HG03342 (cell line): ENCODE results near the gene COA3.

Experiments used
- ATAC-seq: cut with Tn5 transposase; IDR thresholded peaks from one replicate; pipeline ENCODE4 v1.9.1; 2021; ENCODE audit warnings: mild to moderate bottlenecking, moderate library complexity; ENCODE audit not compliant: unreplicated experiment

COA3 gene

GRCh38 chr17:42759982-42760651, 38.4 kb downstream of the COA3 start:
- ATAC-seq, result no peak

GRCh38 chr17:42754782-42755181, 43.7 kb downstream of the COA3 start:
- no peak for ATAC-seq

DNA sequence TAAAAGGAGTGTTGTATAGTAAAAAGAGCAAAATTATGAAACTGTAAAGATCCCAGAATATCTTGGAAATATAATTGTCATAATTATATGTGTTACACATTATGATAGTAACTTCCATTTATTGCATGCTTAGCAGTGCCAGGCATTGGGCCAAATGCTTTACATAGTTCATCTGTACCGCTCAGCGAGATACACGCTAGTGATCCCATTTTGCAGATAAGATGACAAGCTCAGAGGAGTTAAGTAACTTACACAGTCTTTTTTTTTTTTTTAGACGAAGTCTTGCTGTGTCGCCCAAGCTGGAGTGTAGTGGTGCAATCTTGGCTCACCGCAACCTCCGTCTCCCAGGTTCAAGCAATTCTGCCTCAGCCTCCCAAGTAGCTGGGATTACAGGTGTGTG, 46.9 kb downstream of the COA3 start:
- no peak for ATAC-seq

- no peak for ATAC-seq
Observed at GRCh38 chr17:42750739-42751344, 47.7 kb downstream of the COA3 start.

DNA sequence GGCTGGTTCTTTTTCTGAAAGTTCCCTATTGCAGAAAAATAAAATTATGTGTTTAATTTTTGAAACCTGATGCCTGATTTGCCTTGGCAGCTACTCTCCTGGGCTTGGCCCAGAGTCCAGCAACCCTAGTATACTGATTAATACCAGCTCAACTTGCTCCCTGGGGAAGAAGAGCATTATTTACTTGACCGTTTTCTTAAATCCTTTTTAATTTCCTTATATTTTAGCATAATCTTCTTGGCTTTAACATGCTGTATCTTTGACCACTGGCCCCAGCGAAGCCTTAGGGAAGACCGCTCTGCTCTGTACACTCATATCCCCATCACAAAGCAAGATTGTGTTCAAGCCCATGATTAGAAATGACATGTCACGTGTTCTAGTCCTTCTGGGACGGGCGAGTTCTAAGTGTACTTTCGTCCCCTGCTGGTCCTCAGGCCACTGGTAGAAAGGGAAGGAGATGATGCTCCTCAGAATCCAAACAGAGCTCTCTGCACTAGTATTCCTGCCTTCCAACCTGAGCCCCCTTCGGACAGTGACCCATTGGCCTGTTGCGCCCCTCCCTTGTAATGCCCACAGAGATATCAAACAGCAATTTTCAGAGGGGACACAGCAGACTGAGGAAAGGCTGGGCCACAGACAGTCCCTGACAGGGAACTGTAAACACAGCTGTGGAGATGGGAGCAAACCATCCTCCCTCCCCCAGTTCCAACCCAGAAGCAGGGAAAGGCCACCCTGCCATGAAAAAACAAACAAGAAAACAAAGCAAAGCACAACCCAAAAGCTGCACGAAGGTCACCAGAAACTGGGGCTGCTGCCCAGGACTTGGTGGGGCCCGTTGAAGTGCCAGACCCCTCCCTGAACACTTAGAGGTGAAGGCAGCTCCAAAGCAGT, 49.4 kb downstream of the COA3 start:
- ATAC-seq, result no peak

- no peak for ATAC-seq
Observed at GRCh38 chr17:42748202-42748907, 50.1 kb downstream of the COA3 start.
